NCI-H2029 treated with DMSO at 0.1 percent for 48 hours (cell line): ENCODE measurements around the gene SSH2.
"Not testable (repeated sequence)": the region's sequence is repeated elsewhere in the genome, so short reads cannot be mapped to it uniquely, and the experiment has no call there.

Source experiments
- DNase-seq: peaks from one replicate; lab custom pipeline; 2025; lab: John Stamatoyannopoulos, UW

SSH2 gene

DNA sequence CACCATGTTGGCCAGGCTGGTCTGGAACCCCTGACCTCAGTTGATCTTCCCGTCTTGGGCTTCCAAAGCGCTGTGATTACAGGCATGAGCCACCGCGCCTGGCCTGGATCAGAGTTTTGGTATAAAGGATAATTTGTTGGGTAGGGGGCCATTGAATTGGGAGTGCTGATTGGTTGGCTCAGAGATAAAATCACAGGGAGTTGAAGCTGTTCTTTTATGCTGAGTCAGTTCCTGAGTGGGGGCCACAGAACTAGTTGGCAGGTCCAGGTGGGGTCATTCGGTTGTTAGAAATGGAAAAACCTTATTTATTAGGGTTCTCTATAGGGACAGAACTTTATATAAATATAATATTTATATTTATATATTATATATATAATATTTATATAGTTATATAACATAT is 147.1 kb downstream of the SSH2 start:
- no peak for DNase-seq

DNA sequence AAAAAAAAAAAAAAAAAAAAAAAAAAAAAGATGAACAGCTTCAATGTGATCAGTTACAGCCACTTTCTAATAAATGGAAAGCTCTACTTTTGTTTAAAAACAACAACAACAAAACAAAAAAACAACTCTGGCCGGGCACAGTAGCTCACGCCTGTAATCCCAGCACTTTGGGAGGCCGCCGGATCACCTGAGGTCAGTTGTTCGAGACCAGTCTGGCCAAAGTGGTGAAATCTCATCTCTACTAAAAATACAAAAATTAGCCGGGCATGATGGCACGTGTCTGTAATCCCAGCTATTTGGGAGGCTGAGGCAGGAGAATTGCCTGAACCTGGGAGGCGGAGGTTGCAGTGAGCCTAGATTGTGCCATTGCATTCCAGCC is 150.2 kb downstream of the SSH2 start:
- not testable (repeated sequence) for DNase-seq

- no peak for DNase-seq
These were observed 150.8 kb downstream of the SSH2 start for GRCh38 chr17:29778956-29779811.

DNA sequence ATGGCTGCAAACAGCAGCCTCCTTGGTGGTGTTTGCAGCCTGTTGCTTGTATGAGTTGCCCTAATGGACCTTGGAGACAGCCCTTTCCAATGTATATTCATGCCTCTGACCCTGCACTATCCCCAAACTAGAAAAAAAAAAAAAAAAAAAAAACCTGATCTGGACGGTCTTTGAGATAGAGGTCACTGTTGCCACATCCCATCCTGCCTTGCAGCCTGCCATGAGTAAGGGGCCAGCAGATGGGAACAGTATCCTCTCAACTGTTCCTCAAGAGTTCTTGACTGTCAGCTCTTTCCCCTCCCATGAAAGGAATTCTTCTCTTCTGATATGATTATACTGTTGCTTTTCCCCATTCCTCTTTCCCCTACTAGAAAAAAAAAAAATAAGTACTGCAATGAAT is 152.4 kb downstream of the SSH2 start:
- DNase-seq: no peak

GRCh38 chr17:29776026-29776425 is 154.0 kb downstream of the SSH2 start:
- no peak for DNase-seq

DNA sequence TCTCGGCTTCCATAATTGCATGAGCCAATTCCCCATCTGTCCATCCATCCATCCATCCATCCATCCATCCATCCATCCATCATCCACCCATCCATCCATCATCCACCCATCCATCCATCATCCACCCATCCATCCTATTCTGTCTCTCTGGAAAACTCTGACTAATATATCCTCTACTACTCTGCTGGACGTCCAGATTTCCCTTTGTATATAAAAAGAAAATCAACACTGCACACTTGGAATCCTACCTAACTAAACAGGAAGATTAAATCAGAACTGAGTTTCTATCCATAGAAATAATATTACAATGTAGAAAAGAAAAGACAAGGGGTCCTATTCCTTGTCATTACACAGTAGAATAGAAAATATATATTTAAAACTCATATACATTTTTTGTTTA is 157.0 kb downstream of the SSH2 start:
- no peak for DNase-seq

- DNase-seq: no peak
These were observed 158.5 kb downstream of the SSH2 start for GRCh38 chr17:29771546-29771945.

GRCh38 chr17:29769225-29769624 is 160.8 kb downstream of the SSH2 start:
- DNase-seq: no peak

GRCh38 chr17:29766796-29767327 is 163.2 kb downstream of the SSH2 start:
- no peak for DNase-seq

DNA sequence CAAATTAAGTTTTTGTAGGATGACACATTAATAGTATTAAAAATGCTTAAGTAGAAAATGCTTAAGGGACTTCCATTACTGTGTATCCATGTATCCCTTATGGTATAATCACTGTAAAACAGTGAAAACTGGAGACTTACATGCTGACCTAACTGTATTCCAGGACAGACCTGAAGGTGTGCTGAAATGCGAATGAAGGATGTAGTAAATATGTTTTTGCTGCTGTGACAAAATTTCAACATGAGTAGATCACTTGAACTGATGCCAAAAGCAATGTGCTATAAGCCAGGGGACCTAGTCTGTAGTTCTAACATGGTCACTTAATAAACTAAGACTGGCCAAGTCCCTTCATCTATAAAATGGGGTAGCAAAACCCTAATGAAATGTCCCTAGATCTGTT is 165.3 kb downstream of the SSH2 start:
- no peak for DNase-seq

DNA sequence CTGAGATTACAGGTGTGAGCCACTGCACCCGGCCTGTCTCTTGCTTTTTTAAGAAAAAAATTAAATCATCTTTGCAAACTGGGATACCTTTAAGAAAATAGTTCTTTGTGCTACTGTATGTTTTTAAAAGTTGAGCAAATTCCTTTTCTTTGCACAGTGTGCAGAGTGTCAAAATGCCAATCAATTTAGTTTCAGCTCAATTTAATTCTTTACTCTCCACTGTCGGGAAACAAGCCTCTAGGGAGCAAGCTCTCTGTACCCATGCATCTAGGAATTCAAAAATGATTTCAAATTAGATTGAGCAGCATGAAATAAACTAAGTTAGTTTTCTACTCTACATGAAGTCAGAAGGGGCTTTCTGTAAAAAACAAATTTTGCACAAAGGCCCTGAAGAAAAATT is 165.8 kb downstream of the SSH2 start:
- no peak for DNase-seq

DNA sequence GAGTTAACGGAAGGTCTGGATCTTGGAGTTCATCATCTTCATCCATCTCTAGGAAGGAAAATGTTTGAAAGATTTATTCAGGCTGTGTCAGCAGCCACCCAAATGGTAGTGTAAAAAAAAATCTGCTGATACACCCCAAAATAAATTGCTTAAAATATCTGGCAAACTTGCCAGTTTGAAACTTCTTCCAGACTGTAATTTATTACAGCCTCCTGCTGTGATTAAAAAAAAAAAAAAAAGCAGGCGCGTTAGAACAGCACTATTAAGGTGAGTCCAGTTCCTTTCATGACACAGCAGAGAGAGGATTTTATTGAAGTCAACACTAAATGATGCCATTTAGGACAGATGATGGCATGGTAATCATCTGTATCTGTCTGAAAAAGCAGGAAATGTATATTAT is 166.8 kb downstream of the SSH2 start:
- DNase-seq: no peak

- no peak for DNase-seq
These were observed 168.8 kb downstream of the SSH2 start for GRCh38 chr17:29761040-29761761.

DNA sequence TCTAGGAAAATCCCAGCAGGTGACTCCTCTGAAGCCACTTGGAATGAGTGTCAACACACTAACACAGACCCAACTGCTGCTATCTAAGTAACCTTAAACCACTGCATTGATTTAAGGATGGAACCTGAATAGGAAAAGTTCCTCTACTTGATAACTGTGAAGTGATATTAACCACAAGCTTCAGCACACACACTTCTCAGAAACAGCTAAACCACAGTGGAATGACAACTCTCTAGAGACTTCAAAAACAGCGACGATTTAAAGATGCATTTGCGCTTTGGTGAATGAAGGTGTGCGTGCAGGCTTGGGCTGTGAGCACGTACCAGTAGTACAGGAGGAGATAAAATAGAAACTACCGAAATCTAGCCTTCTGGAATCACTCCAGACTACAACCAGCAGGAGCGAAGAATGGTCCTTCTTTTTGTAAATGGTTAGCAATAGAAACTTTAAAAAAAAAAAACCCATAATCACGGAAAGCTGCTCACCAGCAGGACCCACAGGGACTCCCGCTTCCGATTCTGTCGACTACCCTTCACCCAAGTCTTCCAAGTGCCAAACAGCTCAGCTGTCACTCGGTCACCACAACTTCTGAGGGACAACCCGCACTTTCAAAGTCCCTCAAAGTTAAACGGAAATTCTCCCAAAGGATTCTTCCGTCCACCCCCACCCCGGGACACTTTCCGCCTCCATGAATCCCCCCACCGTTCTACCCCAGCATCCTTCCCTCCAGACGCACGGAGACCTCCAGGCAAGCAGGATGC is 169.6 kb downstream of the SSH2 start:
- no peak for DNase-seq

GRCh38 chr17:29758255-29758654 is 171.8 kb downstream of the SSH2 start:
- DNase-seq: no peak

- DNase-seq: no peak
These were observed 172.2 kb downstream of the SSH2 start for GRCh38 chr17:29757788-29758187.

GRCh38 chr17:29753845-29754439 is 176.1 kb downstream of the SSH2 start:
- no peak for DNase-seq

GRCh38 chr17:29749045-29749825 is 180.8 kb downstream of the SSH2 start:
- DNase-seq: no peak

- DNase-seq: no peak
These were observed 181.6 kb downstream of the SSH2 start for GRCh38 chr17:29748400-29748799.

GRCh38 chr17:29747660-29748059 is 182.4 kb downstream of the SSH2 start:
- DNase-seq: no peak

GRCh38 chr17:29746669-29747068 is 183.4 kb downstream of the SSH2 start:
- no peak for DNase-seq
